Body of pancreas (tissue), 4 donors: Measurements from ENCODE around the gene ERBB4. TPM values are rescaled to one million over a fixed set of nuclear protein-coding genes. Genes with fewer than 3 reads are reported as not detected.
"Not testable (repeated sequence)": the region's sequence is repeated elsewhere in the genome, so short reads cannot be mapped to it uniquely, and the experiment has no call there.

Source experiments
- ATAC-seq: fragments of 150-250 bp; one replicate; pipeline ENCODE4 v1.9.1; 2016
- DNase-seq, 4 donors: peaks; one replicate each; pipeline ENCODE4 v3.0.0-alpha.2; 2019
- H3K27ac ChIP-seq, 4 donors: fragments of 200-600 bp; sonication (generic); 1 replicate in 3 of 4; 2 replicates in 1 of 4; pipeline versions ENCODE4 v1.5.1 to v1.6.1; 2016 to 2019; ENCODE audit warnings: mild to moderate bottlenecking in 1 of 4, mixed read lengths in 1 of 4, moderate library complexity in 1 of 4
- H3K27me3 ChIP-seq, 2 donors: fragments of 200-600 bp; sonication (generic); one replicate each; pipeline ENCODE4 v1.6.0; 2016; ENCODE audit warnings: mild to moderate bottlenecking in 1 of 2
- H3K36me3 ChIP-seq, 2 donors: fragments of 200-600 bp; sonication (generic); replicated peaks in 1 of 2; 2 replicates each; pipeline ENCODE4 v1.5.1; 2016; ENCODE audit warnings: low read depth in 2 of 2; ENCODE audit not compliant: insufficient read depth in 1 of 2
- H3K4me1 ChIP-seq: fragments of 200-600 bp; sonication (generic); one replicate; pipeline ENCODE4 v1.6.0; 2016
- H3K4me3 ChIP-seq, 2 donors: fragments of 200-600 bp; sonication (generic); 1 replicate in 1 of 2; 2 replicates in 1 of 2; pipeline ENCODE4 v1.5.1; 2016 to 2019
- H3K9me3 ChIP-seq, 3 donors: fragments of 200-600 bp; sonication (generic); 1 replicate in 2 of 3; 2 replicates in 1 of 3; pipeline ENCODE4 v1.5.1; 2016
- POLR2A ChIP-seq, 3 donors: fragments of 450-650 bp; IDR thresholded peaks; one replicate each; pipeline ENCODE4 v1.6.1; 2016; ENCODE audit warnings: antibody characterized with exemption in 3 of 3, mild to moderate bottlenecking in 2 of 3
- WGBS, 2 donors: methylation state at CpG; one replicate each; pipeline ENCODE4 v1.1.5; 2017; 5-methylcytosine and 5-hydroxymethylcytosine counted together
- intact Hi-C: fragments of 100-400 bp; cut with DNase I; formaldehyde crosslinking; loops from one replicate; pipeline ENCODE4 v1.15.1; 2023
- total RNA-seq, 2 donors: library from RNA; depleted of rRNA; stranded (reverse); fragments of >200 nt; gene quantifications; one replicate each; pipeline ENCODE4 v1.1.0, GENCODE V29; 2016
- TF ChIP-seq, protein P1 (sequence below), 7 experiments: fragments of 450-650 bp in 4 of 7; fragments of 200-600 bp in 3 of 7; sonication (generic) in 3 of 7; IDR thresholded peaks; one replicate each; pipeline ENCODE4 v1.5.1; 2016 to 2019; ENCODE audit warnings: antibody characterized with exemption in 7 of 7

Gene ERBB4
- total RNA-seq, 2 donors from 2014 or later: 1.6 to 4.4 TPM

DNA sequence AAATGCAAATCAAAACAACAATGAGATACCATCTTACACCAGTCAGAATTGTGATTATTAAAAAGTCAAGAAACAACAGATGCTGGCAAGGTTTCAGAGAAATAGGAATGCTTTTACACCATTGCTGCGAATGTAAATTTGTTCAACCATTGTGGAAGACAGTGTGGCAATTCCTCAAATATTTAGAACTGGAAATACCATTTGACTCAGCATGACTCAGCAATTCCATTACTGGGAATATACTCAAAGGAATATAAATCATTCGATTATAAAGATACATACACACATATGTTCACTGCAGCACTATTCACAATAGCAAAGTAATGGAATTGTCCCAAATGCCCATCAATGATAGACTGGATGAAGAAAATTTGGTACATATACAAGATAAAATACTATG lies 516.7 kb downstream of the ERBB4 start:
- ATAC-seq: no peak
- WGBS, 2 donors: 85 to 91% methylated on average over 2 of the region's 2 CpGs
- DNase-seq: no peak
- Histone ChIP-seq H3K27me3 (no peaks in the 10 kb centered on the region), H3K27ac (no peak overlapping the region), H3K4me3 (no peak overlapping the region), H3K4me1 (no peaks in the 10 kb centered on the region), H3K9me3 (no peaks in the 10 kb centered on the region), H3K36me3 (no peaks in the 10 kb centered on the region)
- TF ChIP-seq POLR2A (IDR thresholded peaks at IDR 0.05): no peak
- TF ChIP-seq, protein P1, sequence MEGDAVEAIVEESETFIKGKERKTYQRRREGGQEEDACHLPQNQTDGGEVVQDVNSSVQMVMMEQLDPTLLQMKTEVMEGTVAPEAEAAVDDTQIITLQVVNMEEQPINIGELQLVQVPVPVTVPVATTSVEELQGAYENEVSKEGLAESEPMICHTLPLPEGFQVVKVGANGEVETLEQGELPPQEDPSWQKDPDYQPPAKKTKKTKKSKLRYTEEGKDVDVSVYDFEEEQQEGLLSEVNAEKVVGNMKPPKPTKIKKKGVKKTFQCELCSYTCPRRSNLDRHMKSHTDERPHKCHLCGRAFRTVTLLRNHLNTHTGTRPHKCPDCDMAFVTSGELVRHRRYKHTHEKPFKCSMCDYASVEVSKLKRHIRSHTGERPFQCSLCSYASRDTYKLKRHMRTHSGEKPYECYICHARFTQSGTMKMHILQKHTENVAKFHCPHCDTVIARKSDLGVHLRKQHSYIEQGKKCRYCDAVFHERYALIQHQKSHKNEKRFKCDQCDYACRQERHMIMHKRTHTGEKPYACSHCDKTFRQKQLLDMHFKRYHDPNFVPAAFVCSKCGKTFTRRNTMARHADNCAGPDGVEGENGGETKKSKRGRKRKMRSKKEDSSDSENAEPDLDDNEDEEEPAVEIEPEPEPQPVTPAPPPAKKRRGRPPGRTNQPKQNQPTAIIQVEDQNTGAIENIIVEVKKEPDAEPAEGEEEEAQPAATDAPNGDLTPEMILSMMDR (IDR thresholded peaks at IDR 0.05): no peak
- intact Hi-C loops: no loop called here

DNA sequence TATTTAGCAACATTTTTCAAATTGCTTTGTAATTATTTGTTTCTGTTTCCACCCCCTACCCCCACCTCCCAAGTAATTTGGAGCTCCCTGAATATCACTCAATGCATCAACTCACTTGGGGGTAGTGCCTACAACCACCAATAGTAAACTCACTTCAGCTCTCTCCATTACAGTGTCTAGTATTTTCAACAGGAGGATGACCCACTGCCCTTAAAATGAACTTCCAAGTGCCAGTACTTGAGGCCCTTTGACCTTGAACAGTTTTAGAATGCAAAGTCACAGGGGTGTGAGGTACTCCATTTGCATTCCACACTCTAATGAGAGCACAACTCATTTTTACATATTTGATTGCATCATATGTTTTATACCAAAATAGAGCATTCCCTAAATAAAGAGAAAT lies 523.0 kb downstream of the ERBB4 start:
- no peaks in the 10 kb centered on the region for H3K4me1 ChIP-seq
- ATAC-seq (no peak), DNase-seq (no peak)
- no peak overlapping the region for H3K4me3 ChIP-seq
- H3K27me3 ChIP-seq: no peaks in the 10 kb centered on the region
- TF ChIP-seq POLR2A (IDR thresholded peaks at IDR 0.05): no peak
- TF ChIP-seq, protein P1 (IDR thresholded peaks at IDR 0.05): no peak
- no peak overlapping the region for H3K27ac ChIP-seq
- intact Hi-C loops: no loop called here
- no peaks in the 10 kb centered on the region for H3K9me3 ChIP-seq
- no peaks in the 10 kb centered on the region for H3K36me3 ChIP-seq

DNA sequence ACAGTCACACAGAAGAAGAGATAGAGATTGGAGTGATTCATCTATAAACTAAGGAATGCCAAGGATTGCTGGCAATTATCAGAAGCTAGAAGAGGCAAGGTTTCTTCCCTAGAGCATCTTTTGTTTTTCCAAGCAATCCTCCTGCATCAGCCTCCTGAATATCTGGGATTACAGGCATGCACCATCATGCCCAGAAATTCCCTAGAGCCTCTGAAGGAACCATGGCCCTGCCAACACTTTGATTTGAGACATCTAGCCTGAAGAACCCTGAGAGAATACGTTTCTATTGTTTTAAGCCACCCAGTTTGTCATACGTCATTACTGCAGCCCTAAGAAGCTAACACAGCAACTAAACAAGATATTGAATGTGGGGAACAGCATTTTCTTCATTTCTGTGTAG lies 525.0 kb downstream of the ERBB4 start:
- Histone ChIP-seq H3K36me3 (no peaks in the 10 kb centered on the region), H3K9me3 (no peaks in the 10 kb centered on the region), H3K27me3 (no peaks in the 10 kb centered on the region), H3K4me1 (no peaks in the 10 kb centered on the region), H3K4me3 (no peak overlapping the region), H3K27ac (no peak overlapping the region)
- WGBS, 2 donors: 68 to 76% methylated on average over 2 of the region's 2 CpGs
- intact Hi-C loops: no loop called here
- ATAC-seq (no peak), DNase-seq (no peak)
- TF ChIP-seq POLR2A (IDR thresholded peaks at IDR 0.05): no peak
- TF ChIP-seq, protein P1 (IDR thresholded peaks at IDR 0.05): no peak

DNA sequence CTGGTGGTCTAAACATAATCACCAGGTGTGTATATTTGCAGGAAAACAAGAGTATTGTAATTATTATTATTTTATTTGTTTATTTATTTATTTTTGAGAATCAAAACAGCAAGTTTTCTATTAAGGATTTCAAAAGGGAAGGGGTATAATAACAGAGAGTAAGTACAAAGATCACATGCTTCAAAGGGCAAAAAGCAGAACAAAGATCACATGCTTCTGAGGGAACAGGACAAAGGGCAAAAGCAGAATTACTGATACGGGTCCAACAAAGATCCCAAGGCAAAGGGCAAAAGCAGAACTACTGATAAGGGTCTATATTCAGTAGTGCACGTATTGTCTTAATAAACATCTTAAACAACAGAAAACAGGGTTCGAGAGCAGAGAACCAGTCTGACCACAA lies 528.3 kb downstream of the ERBB4 start:
- DNase-seq, ATAC-seq, H3K36me3 ChIP-seq, H3K27me3 ChIP-seq, H3K4me3 ChIP-seq, intact Hi-C loops, H3K4me1 ChIP-seq, H3K27ac ChIP-seq, H3K9me3 ChIP-seq: not testable (repeated sequence)
- WGBS, 2 donors: 58 to 76% methylated on average over 3 of the region's 3 CpGs

DNA sequence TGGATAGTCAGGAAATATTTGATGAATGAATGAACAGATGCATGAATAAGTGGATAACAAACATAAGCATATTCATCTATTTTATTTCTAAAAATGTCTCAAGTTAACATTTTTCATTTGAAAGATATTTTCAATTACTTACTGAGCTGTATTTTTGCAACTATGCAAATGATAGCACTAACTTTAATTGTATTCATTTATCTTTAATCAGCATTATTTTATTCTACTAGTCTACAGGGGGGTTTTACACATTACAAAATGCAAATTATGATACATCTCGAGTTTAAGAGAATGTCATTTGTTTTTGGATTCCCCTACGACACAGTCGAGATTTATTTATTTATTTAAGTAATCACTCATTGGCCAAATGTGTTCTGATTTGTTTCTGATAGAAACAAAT lies 530.6 kb downstream of the ERBB4 start:
- no peak for ATAC-seq
- intact Hi-C loops: no loop called here

More for the DNA sequence above, 530.6 kb downstream of the ERBB4 start:
- Histone ChIP-seq H3K4me1 (no peaks in the 10 kb centered on the region), H3K4me3 (no peak overlapping the region), H3K36me3 (no peaks in the 10 kb centered on the region), H3K9me3 (no peaks in the 10 kb centered on the region), H3K27ac (no peak overlapping the region), H3K27me3 (no peaks in the 10 kb centered on the region)
- no peak for DNase-seq
- 37 to 53% methylated on average over 3 of the region's 3 CpGs for WGBS, 2 donors
- TF ChIP-seq POLR2A (IDR thresholded peaks at IDR 0.05): no peak
- TF ChIP-seq, protein P1 (IDR thresholded peaks at IDR 0.05): no peak
